Uterus (tissue), 4 donors: Measurements from ENCODE around the gene PCDH7. TPM values are rescaled to one million over a fixed set of nuclear protein-coding genes. Genes with fewer than 3 reads are reported as not detected.

Experiments used
- DNase-seq, 2 donors: peaks; one replicate each; pipeline ENCODE4 v3.0.0-alpha.2; 2019 to 2020
- H3K27ac ChIP-seq, 2 donors: fragments of 200-600 bp; sonication (generic); 1 replicate in 1 of 2; 2 replicates in 1 of 2; pipeline ENCODE4 v1.5.1; 2016 to 2018
- H3K27me3 ChIP-seq, 2 donors: fragments of 200-600 bp; sonication (generic); one replicate each; pipeline ENCODE4 v1.5.1; 2018 to 2019; ENCODE audit warnings: control low read depth in 1 of 2
- H3K36me3 ChIP-seq, 2 donors: fragments of 200-600 bp; sonication (generic); one replicate each; pipeline ENCODE4 v1.5.1; 2019; ENCODE audit warnings: control low read depth in 1 of 2
- H3K4me1 ChIP-seq, 2 donors: fragments of 200-600 bp; sonication (generic); one replicate each; pipeline ENCODE4 v1.5.1; 2018 to 2019; ENCODE audit warnings: control low read depth in 1 of 2
- H3K4me3 ChIP-seq, 2 donors: fragments of 200-600 bp; sonication (generic); 1 replicate in 1 of 2; 2 replicates in 1 of 2; pipeline ENCODE4 v1.5.1; 2018 to 2019; ENCODE audit warnings: mild to moderate bottlenecking in 1 of 2
- H3K9me3 ChIP-seq, 2 donors: fragments of 200-600 bp; sonication (generic); one replicate each; pipeline ENCODE4 v1.5.1; 2019; ENCODE audit warnings: control low read depth in 1 of 2
- POLR2A ChIP-seq, 2 donors: fragments of 450-650 bp; IDR thresholded peaks; one replicate each; pipeline ENCODE4 v1.6.1; 2016; ENCODE audit warnings: antibody characterized with exemption in 2 of 2, mild to moderate bottlenecking in 1 of 2, moderate library complexity in 1 of 2
- intact Hi-C: fragments of 100-400 bp; cut with DNase I; formaldehyde crosslinking; loops from one replicate; pipeline ENCODE4 v1.15.1; 2023; ENCODE audit warnings: low total_unique reads
- total RNA-seq, 4 donors: library from RNA; depleted of rRNA in 3 of 4; stranded (reverse); fragments of >200 nt in 3 of 4; gene quantifications; one replicate each; pipeline versions ENCODE4 v1.1.0 to v1.2.4, GENCODE V29; 2014 to 2023
- TF ChIP-seq, protein P1 (sequence below), 4 experiments: fragments of 200-600 bp in 2 of 4; fragments of 450-650 bp in 2 of 4; sonication (generic) in 2 of 4; IDR thresholded peaks; one replicate each; pipeline ENCODE4 v1.5.1; 2016 to 2019; ENCODE audit warnings: antibody characterized with exemption in 4 of 4, mild to moderate bottlenecking in 2 of 4, moderate library complexity in 1 of 4
- donor health status: DM: yes; HTN: yes; CAD: no.

PCDH7 gene
- total RNA-seq, 4 donors from 2014 or later: 38.2 to 135 (median 62.6) TPM

DNA sequence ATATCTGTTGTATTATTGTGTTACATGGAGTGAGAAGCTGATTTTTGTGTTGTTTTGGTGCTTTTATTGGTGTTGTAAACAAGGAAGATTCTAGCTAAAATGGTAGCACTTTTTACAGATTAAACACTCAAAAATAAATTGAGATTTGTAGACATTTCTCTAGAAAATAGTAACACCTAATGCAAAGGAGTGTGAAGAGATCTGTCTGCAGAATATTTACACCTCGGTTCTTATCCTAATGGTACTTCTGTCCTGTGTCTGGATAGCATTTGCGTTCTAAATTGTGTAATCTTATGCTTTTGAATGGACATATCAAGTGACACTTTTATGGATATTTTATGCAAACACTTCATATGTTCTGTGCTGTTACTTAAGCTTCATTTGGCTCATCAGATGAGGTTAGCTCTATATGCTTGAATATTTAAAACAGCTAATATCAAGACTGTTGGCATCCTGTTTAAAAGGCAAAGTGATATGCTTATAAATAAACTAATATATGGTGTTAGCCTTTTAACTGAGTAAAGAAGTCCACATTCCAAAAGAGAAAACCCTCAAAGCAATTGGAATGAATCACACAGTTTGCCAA, 6.0 kb downstream of the PCDH7 start:
- Histone ChIP-seq H3K4me1 (no peaks in the 10 kb centered on the region), H3K27me3 (no peaks in the 10 kb centered on the region), H3K4me3 (no peak overlapping the region), H3K9me3 (no peaks in the 10 kb centered on the region), H3K36me3 (no peaks in the 10 kb centered on the region), H3K27ac (no peak overlapping the region)
- no peak for DNase-seq
- intact Hi-C loops: no loop called here
- no peak for TF ChIP-seq POLR2A (IDR thresholded peaks at IDR 0.05)
- TF ChIP-seq, protein P1, sequence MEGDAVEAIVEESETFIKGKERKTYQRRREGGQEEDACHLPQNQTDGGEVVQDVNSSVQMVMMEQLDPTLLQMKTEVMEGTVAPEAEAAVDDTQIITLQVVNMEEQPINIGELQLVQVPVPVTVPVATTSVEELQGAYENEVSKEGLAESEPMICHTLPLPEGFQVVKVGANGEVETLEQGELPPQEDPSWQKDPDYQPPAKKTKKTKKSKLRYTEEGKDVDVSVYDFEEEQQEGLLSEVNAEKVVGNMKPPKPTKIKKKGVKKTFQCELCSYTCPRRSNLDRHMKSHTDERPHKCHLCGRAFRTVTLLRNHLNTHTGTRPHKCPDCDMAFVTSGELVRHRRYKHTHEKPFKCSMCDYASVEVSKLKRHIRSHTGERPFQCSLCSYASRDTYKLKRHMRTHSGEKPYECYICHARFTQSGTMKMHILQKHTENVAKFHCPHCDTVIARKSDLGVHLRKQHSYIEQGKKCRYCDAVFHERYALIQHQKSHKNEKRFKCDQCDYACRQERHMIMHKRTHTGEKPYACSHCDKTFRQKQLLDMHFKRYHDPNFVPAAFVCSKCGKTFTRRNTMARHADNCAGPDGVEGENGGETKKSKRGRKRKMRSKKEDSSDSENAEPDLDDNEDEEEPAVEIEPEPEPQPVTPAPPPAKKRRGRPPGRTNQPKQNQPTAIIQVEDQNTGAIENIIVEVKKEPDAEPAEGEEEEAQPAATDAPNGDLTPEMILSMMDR (IDR thresholded peaks at IDR 0.05): no peak

DNA sequence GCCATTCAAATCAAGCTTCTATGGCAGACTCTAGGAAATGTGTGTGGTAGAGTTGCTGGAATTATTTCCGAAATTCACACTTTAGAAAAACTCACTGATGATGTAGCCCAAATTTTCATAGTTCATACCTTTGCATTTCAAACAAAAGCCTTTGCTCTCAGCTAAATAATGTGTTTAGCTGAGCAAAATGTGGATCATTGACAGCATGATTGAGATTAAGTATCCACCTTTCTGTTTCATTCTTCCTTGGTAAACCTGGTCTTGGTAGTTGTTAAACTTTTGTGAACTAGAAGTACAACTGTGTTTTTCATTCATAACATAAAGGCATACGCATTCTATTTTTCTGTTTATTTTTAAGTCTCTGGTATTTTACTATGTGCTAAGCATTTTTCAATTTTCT, 7.2 kb downstream of the PCDH7 start:
- no peaks in the 10 kb centered on the region for H3K27me3 ChIP-seq
- intact Hi-C loops: no loop called here
- no peaks in the 10 kb centered on the region for H3K36me3 ChIP-seq
- no peak for DNase-seq
- H3K27ac ChIP-seq: peak overlapping the region in 1 of 2 donors; percentile 2
- no peaks in the 10 kb centered on the region for H3K4me1 ChIP-seq
- TF ChIP-seq, protein P1 (IDR thresholded peaks at IDR 0.05): no peak
- TF ChIP-seq POLR2A (IDR thresholded peaks at IDR 0.05): no peak
- H3K4me3 ChIP-seq: no peak overlapping the region
- no peaks in the 10 kb centered on the region for H3K9me3 ChIP-seq

DNA sequence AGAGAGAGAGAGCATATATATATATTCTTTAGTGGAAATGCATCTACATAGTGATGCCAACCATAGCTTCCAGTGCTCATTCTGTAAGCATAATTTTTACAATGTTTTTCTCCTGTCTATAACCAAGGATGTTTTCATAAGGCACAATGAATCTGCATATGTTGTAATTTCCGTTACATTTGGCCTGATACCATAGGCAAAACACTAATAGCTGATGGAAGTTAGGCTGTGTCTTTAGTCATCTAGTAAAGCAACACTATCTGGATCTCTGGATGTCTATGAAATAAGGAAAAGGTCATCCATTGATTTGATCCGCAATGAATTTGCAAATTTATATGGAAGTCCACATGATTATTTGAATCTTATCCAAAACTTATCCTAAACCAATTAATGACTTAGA, 8.1 kb downstream of the PCDH7 start:
- intact Hi-C loops: no loop called here
- TF ChIP-seq POLR2A (IDR thresholded peaks at IDR 0.05): no peak
- TF ChIP-seq, protein P1 (IDR thresholded peaks at IDR 0.05): no peak
- no peaks in the 10 kb centered on the region for H3K4me1 ChIP-seq
- H3K9me3 ChIP-seq: no peaks in the 10 kb centered on the region
- no peak overlapping the region for H3K27ac ChIP-seq
- H3K36me3 ChIP-seq: no peaks in the 10 kb centered on the region
- H3K4me3 ChIP-seq: no peak overlapping the region
- no peaks in the 10 kb centered on the region for H3K27me3 ChIP-seq
- DNase-seq: no peak

DNA sequence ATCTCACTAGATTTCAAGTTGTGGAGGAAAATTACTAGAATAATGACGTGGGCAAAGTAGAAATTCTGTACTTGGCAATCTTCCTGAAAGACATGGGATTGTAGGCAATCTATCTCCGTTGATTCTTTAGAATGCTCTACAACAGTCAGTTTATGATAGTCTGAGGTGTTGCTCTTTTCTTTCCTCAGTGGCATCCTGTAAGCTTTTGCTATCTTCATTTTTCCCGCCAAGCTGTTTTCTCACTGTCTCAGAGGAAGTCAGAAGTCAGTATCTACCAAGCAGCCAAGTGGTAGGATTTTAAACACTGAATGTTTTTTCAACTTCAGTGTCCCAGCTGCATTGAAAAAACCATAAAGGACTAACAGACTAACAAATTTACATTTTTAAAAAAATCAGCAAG, 23.7 kb downstream of the PCDH7 start:
- TF ChIP-seq POLR2A (IDR thresholded peaks at IDR 0.05): no peak
- TF ChIP-seq, protein P1 (IDR thresholded peaks at IDR 0.05): no peak
- no peaks in the 10 kb centered on the region for H3K9me3 ChIP-seq
- no peak for DNase-seq
- no peak overlapping the region for H3K4me3 ChIP-seq
- no peaks in the 10 kb centered on the region for H3K27me3 ChIP-seq
- no peaks in the 10 kb centered on the region for H3K36me3 ChIP-seq
- no peak overlapping the region for H3K27ac ChIP-seq
- intact Hi-C loops: no loop called here
- no peaks in the 10 kb centered on the region for H3K4me1 ChIP-seq

DNA sequence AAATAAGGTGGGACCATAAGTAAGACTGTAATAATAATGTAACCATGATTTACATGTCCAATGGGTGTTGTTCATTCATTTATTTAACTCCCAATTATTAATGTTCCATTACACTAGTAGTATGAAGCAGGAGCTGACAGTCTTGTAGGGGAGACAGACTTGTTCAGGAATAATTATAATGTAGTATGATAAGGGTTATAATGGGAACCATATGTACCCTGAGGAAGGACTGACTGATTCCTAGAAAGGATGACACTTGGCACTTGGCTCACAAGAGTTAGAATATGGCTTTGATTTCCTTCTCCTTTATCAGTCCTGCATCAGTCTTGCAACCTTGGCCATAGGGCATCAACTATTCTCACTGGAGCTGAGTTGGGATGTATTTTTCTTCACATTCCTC, 24.2 kb downstream of the PCDH7 start:
- no peak for DNase-seq
- intact Hi-C loops: no loop called here
- no peaks in the 10 kb centered on the region for H3K36me3 ChIP-seq
- no peak overlapping the region for H3K4me3 ChIP-seq
- H3K4me1 ChIP-seq: no peaks in the 10 kb centered on the region
- no peaks in the 10 kb centered on the region for H3K27me3 ChIP-seq
- no peaks in the 10 kb centered on the region for H3K9me3 ChIP-seq
- no peak overlapping the region for H3K27ac ChIP-seq
- TF ChIP-seq, protein P1 (IDR thresholded peaks at IDR 0.05): no peak
